GM19023 (cell line): ENCODE measurements around the gene DHX57.
A peak's percentile ranks its signal among the peaks of the same experiment; 100 is the strongest.

Source experiments
- ATAC-seq: cut with Tn5 transposase; IDR thresholded peaks from one replicate; pipeline ENCODE4 v1.9.1; 2021; ENCODE audit warnings: mild to moderate bottlenecking, moderate library complexity; ENCODE audit not compliant: unreplicated experiment

DHX57 gene

GRCh38 chr2:38751596-38752410 lies 123.9 kb downstream of the DHX57 start:
- no peak for ATAC-seq

DNA sequence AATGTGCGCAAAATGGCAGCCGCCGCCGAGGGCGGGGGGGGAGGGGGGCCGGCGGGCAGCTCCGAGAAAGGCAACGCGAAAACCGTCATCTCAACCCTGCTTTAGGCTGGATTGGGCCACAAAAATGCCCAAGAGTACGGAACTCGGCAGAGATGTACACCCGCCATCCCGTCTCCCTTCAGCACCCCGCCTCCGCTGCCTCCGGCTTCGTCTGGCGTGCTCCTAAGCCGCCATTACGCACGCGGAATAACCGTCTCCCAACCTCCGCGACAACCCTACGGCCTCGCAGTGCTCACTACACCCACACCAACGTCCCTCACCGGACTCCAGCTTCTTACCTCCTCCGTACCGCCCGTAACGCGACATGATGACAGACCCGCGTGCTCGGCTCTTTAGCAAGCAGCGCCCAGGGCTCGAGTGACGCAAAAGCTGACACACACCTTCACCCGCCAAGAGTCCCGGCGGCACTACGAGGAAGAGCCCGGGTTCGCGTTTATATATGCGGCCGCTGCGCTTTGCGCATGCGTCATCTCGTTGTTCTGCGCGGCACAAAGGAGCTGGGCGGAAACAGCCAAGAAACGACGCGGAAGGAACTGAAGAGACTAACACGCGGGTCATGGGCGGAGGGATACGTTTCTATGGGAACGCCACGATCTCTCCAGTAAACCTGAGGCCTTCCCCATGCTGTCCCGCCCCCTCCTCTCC lies 124.7 kb downstream of the DHX57 start, which contains the start of gene SRSF7:
SRSF7 (minus strand) TSS at position 471 of the 705 bp plus-strand sequence; CDS start at position 366, 105 bp downstream.
- peak; percentile 79 for ATAC-seq

DNA sequence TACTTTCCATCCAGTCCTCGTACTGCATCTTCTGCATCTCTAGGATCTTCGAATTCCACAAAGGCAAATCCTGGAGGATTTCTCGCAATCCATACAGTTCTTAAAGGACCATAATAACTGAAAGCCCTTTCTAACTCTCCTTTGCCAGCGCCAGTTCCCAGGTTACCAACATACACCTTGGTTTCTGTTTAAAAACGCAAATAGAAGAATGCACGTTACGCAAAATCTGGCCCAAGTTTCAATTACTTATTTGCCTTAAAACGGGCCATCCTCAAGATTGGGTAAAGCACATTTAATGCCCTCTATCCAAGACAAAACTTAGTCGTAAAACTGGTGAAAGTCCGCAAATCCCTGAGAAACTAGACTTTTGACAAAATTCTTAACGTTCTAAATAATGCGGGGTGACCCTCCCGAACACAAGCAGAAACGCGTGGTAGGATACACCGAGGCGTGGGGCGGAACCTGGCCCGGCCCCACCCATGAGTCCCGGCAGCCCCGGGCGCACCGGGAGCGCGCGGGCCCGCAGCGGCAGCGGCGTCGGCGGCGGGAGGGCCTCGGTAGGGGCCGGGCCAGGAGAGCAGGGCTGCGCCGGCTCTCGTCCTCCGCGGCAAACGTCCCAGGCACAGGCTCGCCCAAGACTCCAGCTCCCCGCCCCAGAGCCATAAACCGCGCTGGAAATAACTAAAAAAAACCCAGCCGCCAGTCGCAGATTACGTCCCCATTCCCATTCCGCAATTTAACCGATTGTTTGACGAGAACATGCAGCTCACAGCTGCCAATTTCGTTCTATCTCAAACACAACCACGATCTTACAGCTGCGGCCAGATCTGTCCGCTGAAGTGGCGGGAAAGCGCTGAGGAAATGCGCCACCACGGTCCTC lies 125.5 kb downstream of the DHX57 start:
- peak; percentile 35 for ATAC-seq

DNA sequence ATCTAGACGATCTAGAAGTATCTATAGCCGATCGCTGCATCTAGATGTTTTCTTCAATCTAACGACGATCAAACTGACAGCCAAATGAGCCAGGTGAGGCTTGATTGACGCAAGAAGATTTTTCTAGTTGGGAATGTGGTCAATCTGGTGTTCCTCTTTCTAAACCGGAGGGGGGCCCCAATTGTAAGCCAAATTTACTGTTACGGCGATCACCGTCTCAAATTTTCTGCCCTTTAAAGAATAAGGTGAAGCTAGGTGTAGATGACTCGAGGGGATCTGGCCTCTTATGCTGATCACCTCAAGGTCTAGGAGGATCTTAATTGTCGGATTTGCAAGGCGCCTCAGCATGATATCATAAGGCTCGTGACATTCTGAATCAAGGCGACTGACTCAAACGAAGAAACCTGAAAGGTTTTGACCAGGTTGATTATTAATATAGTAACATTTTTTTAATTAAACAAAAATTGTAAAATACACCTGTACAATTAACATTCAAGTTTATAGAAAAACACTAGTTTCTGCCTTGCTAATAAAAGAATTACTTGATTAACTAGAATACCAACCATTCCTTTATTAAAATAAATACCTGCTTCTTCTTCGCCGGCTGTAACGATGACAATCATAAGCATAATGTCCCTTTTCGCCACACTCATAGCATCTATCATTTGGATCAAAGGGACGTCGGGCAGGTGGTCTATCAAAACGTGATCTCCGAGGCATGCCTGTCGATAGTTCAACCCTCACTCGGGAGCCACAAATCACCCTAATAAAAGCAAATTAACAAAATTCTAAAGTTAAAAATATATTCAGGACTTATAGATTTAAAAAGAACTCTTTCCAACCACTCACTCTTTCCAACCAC lies 126.6 kb downstream of the DHX57 start:
- no peak for ATAC-seq

DNA sequence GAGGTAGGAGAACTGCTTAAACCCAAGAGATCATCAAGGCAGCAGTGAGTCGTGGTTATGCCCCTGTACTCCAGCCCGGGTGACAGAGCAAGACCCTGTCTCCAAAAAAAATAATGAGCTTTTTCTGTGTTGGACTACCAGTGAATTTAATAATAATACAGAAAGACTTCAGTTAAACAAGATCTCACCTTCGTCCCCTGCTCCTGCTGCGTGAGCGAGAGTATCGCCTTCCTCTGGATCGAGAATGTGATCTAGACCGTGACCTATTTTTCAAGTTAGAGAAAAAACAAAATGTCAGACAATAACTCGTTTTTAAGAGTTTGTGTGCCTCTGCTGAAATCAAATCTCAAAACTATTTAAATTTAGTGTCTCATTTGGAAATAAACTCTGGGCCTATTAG lies 127.3 kb downstream of the DHX57 start:
- ATAC-seq, result no peak

DNA sequence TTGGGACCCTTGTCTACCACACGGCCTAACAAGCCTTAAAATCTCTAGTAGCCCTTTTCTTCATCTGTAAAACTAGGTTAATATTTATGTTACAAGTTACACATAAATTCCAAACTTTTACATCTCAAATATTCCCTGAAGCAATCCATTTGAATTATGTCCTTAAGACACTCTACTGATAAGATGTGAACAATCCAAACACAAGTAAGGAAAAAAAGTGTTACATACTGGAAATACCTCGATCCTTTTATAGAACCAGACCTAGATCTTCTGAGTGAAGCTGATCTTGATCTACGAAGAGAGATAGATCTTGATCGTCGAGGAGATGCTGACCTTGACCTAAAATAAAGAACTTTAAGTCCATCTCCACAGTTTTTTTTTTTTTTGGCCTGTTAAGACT lies 127.9 kb downstream of the DHX57 start:
- ATAC-seq, result no peak
